NCI-H2107 treated with DMSO at 0.1 percent for 48 hours (cell line): Measurements from ENCODE around the gene CD6.

Experiments
- DNase-seq: peaks from one replicate; lab custom pipeline; 2025; ENCODE audit not compliant: unreplicated experiment; lab: John Stamatoyannopoulos, UW

Gene CD6

GRCh38 chr11:60934790-60935605 is 36.5 kb upstream of the CD6 start:
- DNase-seq = no peak

GRCh38 chr11:60935676-60936442 is 35.6 kb upstream of the CD6 start:
- DNase-seq = no peak

GRCh38 chr11:60936467-60937143 is 34.9 kb upstream of the CD6 start:
- DNase-seq = no peak

GRCh38 chr11:60937144-60937527 is 34.3 kb upstream of the CD6 start:
- DNase-seq = no peak

- no peak for DNase-seq
Measured at GRCh38 chr11:60937811-60938210, 33.7 kb upstream of the CD6 start.

- DNase-seq = no peak
Measured at GRCh38 chr11:60938500-60938899, 33.0 kb upstream of the CD6 start.

- no peak for DNase-seq
Measured at GRCh38 chr11:60939301-60939700, 32.2 kb upstream of the CD6 start.

- DNase-seq = no peak
Measured at GRCh38 chr11:60939855-60940254, 31.6 kb upstream of the CD6 start.

GRCh38 chr11:60941371-60942119 is 29.9 kb upstream of the CD6 start:
- DNase-seq = no peak

- peak; percentile 25 for DNase-seq
Measured at GRCh38 chr11:60942219-60942618, 29.3 kb upstream of the CD6 start.

GRCh38 chr11:60942970-60943565 is 28.4 kb upstream of the CD6 start:
- peak; percentile 78 for DNase-seq

- no peak for DNase-seq
Measured at GRCh38 chr11:60944490-60945294, 26.8 kb upstream of the CD6 start.

GRCh38 chr11:60945295-60945667 is 26.2 kb upstream of the CD6 start:
- DNase-seq = no peak

GRCh38 chr11:60946601-60947264 is 24.7 kb upstream of the CD6 start:
- no peak for DNase-seq

- DNase-seq = no peak
Measured at GRCh38 chr11:60947700-60948099, 23.8 kb upstream of the CD6 start.

GRCh38 chr11:60948250-60948649 is 23.2 kb upstream of the CD6 start:
- DNase-seq = no peak

GRCh38 chr11:60950024-60950423 is 21.5 kb upstream of the CD6 start:
- no peak for DNase-seq

GRCh38 chr11:60950933-60951605 is 20.4 kb upstream of the CD6 start:
- DNase-seq = no peak

GRCh38 chr11:60951606-60951903 is 19.9 kb upstream of the CD6 start:
- DNase-seq = no peak
